Measurements from ENCODE around the gene ELAVL3.

ELAVL3 gene

GRCh38 chr19:11499890-11500420 is 19.1 kb upstream of the ELAVL3 start:
- TF ChIP-seq CTCF (IDR thresholded peaks at IDR 0.05; ENCODE audit: low read depth, low read length), result no peak
- H3K4me3 ChIP-seq (ENCODE audit: low read depth, low read length), result no peak overlapping the region

- no peak overlapping the region for H3K4me3 ChIP-seq (ENCODE audit: low read depth, low read length)
Measured at GRCh38 chr19:11499220-11499726, 18.4 kb upstream of the ELAVL3 start.

GRCh38 chr19:11496391-11497163 is 15.7 kb upstream of the ELAVL3 start:
- TF ChIP-seq CTCF (IDR thresholded peaks at IDR 0.05; ENCODE audit: low read depth, low read length), result peak; percentile 75
- H3K4me3 ChIP-seq (ENCODE audit: low read depth, low read length), result no peak overlapping the region

More at GRCh38 chr19:11499220-11499726, 18.4 kb upstream of the ELAVL3 start:
- no peak for TF ChIP-seq CTCF (IDR thresholded peaks at IDR 0.05; ENCODE audit: low read depth, low read length)

- H3K4me3 ChIP-seq (ENCODE audit: low read depth, low read length), result no peak overlapping the region
- no peak for TF ChIP-seq CTCF (IDR thresholded peaks at IDR 0.05; ENCODE audit: low read depth, low read length)
Measured at GRCh38 chr19:11495885-11496284, 15.0 kb upstream of the ELAVL3 start.

GRCh38 chr19:11495481-11495880 is 14.6 kb upstream of the ELAVL3 start:
- TF ChIP-seq CTCF (IDR thresholded peaks at IDR 0.05; ENCODE audit: low read depth, low read length), result no peak
- no peak overlapping the region for H3K4me3 ChIP-seq (ENCODE audit: low read depth, low read length)

- no peak overlapping the region for H3K4me3 ChIP-seq (ENCODE audit: low read depth, low read length)
- TF ChIP-seq CTCF (IDR thresholded peaks at IDR 0.05; ENCODE audit: low read depth, low read length), result no peak
Measured at GRCh38 chr19:11494634-11495285, 13.9 kb upstream of the ELAVL3 start.

GRCh38 chr19:11489378-11489777 is 8.5 kb upstream of the ELAVL3 start:
- H3K4me3 ChIP-seq (ENCODE audit: low read depth, low read length), result no peak overlapping the region
- TF ChIP-seq CTCF (IDR thresholded peaks at IDR 0.05; ENCODE audit: low read depth, low read length), result no peak

All from WI38 (cell line).